Measurements from ENCODE around the gene CYP27C1. TPM values are rescaled to one million over a fixed set of nuclear protein-coding genes. Genes with fewer than 3 reads are reported as not detected.

The CYP27C1 gene
- total and polyA plus RNA-seq, 2 donors from 2014 or later, result 0.35 TPM; not detected in 1

DNA sequence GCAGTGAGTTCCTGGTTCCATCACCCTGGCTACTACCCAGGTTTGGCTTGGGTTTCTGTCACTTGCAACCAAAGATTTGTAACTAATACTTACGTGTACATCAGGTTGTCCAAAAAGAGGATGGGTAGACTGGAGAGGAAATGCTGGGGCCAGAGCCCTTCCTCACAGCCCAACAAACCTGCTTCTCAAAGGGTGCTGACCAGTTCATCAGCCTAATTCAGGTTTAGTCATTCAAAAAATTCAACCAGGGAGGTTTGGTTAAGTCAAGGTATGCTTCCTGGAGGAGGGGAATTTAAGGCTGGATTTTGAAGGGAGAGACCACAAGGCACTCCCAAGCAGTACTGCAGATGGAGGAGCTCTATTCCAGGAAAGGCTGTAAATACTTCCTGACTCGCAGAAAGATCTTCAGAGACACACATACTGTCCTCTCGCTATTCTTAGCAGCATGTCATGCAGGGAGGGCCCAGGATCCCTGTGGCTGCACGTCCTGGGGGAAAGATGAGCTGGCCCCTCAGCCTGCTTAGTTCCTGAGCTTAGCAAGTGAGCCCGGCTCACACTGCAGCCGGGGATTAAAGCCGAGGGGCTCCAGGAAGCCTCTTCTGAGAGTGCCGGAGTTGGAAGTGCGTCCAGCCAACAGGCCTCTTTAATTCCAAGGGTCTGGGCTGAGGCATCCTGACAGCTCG, 73.1 kb downstream of the CYP27C1 start:
- H3K27me3 ChIP-seq (ENCODE audit: control insufficient read depth, insufficient read depth, low read length), result no peaks in the 10 kb centered on the region
- no peaks in the 10 kb centered on the region for H3K9me3 ChIP-seq (ENCODE audit: control insufficient read depth in 2 of 3, insufficient read depth in 1 of 3, low read length in 3 of 3)
- no peak for FAIRE-seq
- H3K27ac ChIP-seq (ENCODE audit: low read depth in 2 of 2, low read length in 2 of 2), result no peak overlapping the region
- H3K9ac ChIP-seq (ENCODE audit: low read length in 3 of 3), result no peak overlapping the region
- no peak overlapping the region for H3K4me3 ChIP-seq (ENCODE audit: low read length in 3 of 3)
- no peak for DNase-seq
- H3K4me1 ChIP-seq (ENCODE audit: control insufficient read depth in 2 of 3, insufficient read depth in 2 of 3, low read depth in 1 of 3, low read length in 3 of 3), result peaks cover 0 to 12% (median 10%) of the 10 kb centered on the region in 3 donors
- H3K36me3 ChIP-seq (ENCODE audit: control insufficient read depth in 2 of 3, insufficient read depth in 3 of 3, low read length in 3 of 3), result no peaks in the 10 kb centered on the region
- TF ChIP-seq, protein P1, sequence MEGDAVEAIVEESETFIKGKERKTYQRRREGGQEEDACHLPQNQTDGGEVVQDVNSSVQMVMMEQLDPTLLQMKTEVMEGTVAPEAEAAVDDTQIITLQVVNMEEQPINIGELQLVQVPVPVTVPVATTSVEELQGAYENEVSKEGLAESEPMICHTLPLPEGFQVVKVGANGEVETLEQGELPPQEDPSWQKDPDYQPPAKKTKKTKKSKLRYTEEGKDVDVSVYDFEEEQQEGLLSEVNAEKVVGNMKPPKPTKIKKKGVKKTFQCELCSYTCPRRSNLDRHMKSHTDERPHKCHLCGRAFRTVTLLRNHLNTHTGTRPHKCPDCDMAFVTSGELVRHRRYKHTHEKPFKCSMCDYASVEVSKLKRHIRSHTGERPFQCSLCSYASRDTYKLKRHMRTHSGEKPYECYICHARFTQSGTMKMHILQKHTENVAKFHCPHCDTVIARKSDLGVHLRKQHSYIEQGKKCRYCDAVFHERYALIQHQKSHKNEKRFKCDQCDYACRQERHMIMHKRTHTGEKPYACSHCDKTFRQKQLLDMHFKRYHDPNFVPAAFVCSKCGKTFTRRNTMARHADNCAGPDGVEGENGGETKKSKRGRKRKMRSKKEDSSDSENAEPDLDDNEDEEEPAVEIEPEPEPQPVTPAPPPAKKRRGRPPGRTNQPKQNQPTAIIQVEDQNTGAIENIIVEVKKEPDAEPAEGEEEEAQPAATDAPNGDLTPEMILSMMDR (IDR thresholded peaks at IDR 0.05; ENCODE audit: borderline replicate concordance, extremely low read depth, insufficient read depth), result no peak
- intact Hi-C loops (cut with DNase I), result no loop called here

DNA sequence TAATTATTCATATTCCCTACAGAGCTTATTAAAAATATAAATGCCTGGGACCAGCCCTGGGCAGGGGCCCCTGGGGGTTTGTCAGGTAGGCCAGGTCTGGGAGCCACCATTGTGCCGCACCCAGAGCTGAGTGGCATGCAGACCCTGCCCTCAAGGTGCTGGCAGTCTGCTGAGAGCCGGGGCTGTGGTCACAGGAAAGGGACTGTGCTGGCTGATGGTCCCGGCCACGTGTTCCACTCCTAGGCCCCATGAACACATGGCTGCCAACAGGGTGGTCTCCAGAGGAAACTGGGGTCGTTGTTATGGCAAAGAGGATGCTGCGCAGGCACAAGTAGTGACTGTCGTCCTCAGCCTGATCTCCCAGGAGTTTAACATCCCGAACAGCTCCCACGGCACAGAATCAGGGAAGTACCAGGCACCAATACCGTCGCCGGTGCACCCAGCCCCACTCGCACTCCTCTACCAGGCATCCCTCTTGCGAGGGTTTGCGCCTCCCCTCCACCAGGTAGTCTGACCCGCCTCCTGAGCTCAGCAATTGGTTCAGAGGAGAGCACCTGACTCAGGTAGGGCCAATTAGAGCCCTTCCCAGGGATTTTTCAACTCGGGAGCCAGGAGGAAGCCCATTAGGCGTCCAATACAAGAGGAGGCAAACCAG, 73.9 kb downstream of the CYP27C1 start:
- no peak overlapping the region for H3K9ac ChIP-seq (ENCODE audit: low read length in 3 of 3)
- peaks cover 0 to 12% (median 10%) of the 10 kb centered on the region in 3 donors for H3K4me1 ChIP-seq (ENCODE audit: control insufficient read depth in 2 of 3, insufficient read depth in 2 of 3, low read depth in 1 of 3, low read length in 3 of 3)
- DNase-seq (peak in 1 of 5 donors; percentile 52), FAIRE-seq (no peak)
- H3K9me3 ChIP-seq (ENCODE audit: control insufficient read depth in 2 of 3, insufficient read depth in 1 of 3, low read length in 3 of 3), result no peaks in the 10 kb centered on the region
- no peaks in the 10 kb centered on the region for H3K36me3 ChIP-seq (ENCODE audit: control insufficient read depth in 2 of 3, insufficient read depth in 3 of 3, low read length in 3 of 3)
- intact Hi-C loops (cut with DNase I), result no loop called here
- TF ChIP-seq, protein P1 (IDR thresholded peaks at IDR 0.05; ENCODE audit: borderline replicate concordance, extremely low read depth, insufficient read depth), result no peak
- no peak overlapping the region for H3K4me3 ChIP-seq (ENCODE audit: low read length in 3 of 3)
- no peaks in the 10 kb centered on the region for H3K27me3 ChIP-seq (ENCODE audit: control insufficient read depth, insufficient read depth, low read length)
- no peak overlapping the region for H3K27ac ChIP-seq (ENCODE audit: low read depth in 2 of 2, low read length in 2 of 2)

- intact Hi-C loops (cut with DNase I), result no loop called here
- Histone ChIP-seq H3K9me3 (ENCODE audit: control insufficient read depth in 2 of 3, insufficient read depth in 1 of 3, low read length in 3 of 3) (no peaks in the 10 kb centered on the region), H3K27ac (ENCODE audit: low read depth in 2 of 2, low read length in 2 of 2) (no peak overlapping the region), H3K27me3 (ENCODE audit: control insufficient read depth, insufficient read depth, low read length) (no peaks in the 10 kb centered on the region), H3K9ac (ENCODE audit: low read length in 3 of 3) (no peak overlapping the region), H3K36me3 (ENCODE audit: control insufficient read depth in 2 of 3, insufficient read depth in 3 of 3, low read length in 3 of 3) (no peaks in the 10 kb centered on the region), H3K4me3 (ENCODE audit: low read length in 3 of 3) (no peak overlapping the region), H3K4me1 (ENCODE audit: control insufficient read depth in 2 of 3, insufficient read depth in 2 of 3, low read depth in 1 of 3, low read length in 3 of 3) (peaks cover 0 to 12% (median 10%) of the 10 kb centered on the region in 3 donors)
- FAIRE-seq (no peak), DNase-seq (peak in 1 of 5 donors; percentile 22)
- TF ChIP-seq, protein P1 (IDR thresholded peaks at IDR 0.05; ENCODE audit: borderline replicate concordance, extremely low read depth, insufficient read depth), result no peak
Observed at GRCh38 chr2:127145280-127145895, 74.7 kb downstream of the CYP27C1 start.

Data from kidney (tissue), 14 donors.